Measurements from ENCODE around the gene PYGB. TPM values are rescaled to one million over a fixed set of nuclear protein-coding genes. Genes with fewer than 3 reads are reported as not detected.
A peak's percentile ranks its signal among the peaks of the same experiment; 100 is the strongest.

PYGB gene
- polyA plus RNA-seq (ENCODE audit: insufficient read length in 3 of 3), result 10 to 100 TPM; 41.7 to 43.9 (median 43.5) TPM

GRCh38 chr20:25247956-25248785, at the start of gene PYGB:
Gene PYGB (plus strand): TSS chr20:25248085. CDS start chr20:25248179, 94 bp downstream.
- peak in 2 of 3 donors; percentile 57 for DNase-seq (ENCODE audit: low read depth in 3 of 3, low spot score in 2 of 3)

GRCh38 chr20:25198663-25199383, 49.1 kb upstream of the PYGB start:
- DNase-seq (ENCODE audit: low read depth in 3 of 3, low spot score in 2 of 3), result no peak

GRCh38 chr20:25199473-25200260, 48.2 kb upstream of the PYGB start:
- no peak for DNase-seq (ENCODE audit: low read depth in 3 of 3, low spot score in 2 of 3)

- DNase-seq (ENCODE audit: low read depth in 3 of 3, low spot score in 2 of 3), result no peak
Measured at GRCh38 chr20:25203089-25203488, 44.8 kb upstream of the PYGB start.

GRCh38 chr20:25203871-25204320, 44.0 kb upstream of the PYGB start:
- no peak for DNase-seq (ENCODE audit: low read depth in 3 of 3, low spot score in 2 of 3)

- DNase-seq (ENCODE audit: low read depth in 3 of 3, low spot score in 2 of 3), result no peak
Measured at GRCh38 chr20:25204550-25205276, 43.2 kb upstream of the PYGB start.

GRCh38 chr20:25205277-25206062, 42.4 kb upstream of the PYGB start:
- no peak for DNase-seq (ENCODE audit: low read depth in 3 of 3, low spot score in 2 of 3)

GRCh38 chr20:25206063-25206403, 41.9 kb upstream of the PYGB start:
- no peak for DNase-seq (ENCODE audit: low read depth in 3 of 3, low spot score in 2 of 3)

GRCh38 chr20:25206548-25206947, 41.3 kb upstream of the PYGB start:
- no peak for DNase-seq (ENCODE audit: low read depth in 3 of 3, low spot score in 2 of 3)

- no peak for DNase-seq (ENCODE audit: low read depth in 3 of 3, low spot score in 2 of 3)
Measured at GRCh38 chr20:25207149-25207959, 40.5 kb upstream of the PYGB start.

GRCh38 chr20:25207960-25208534, 39.8 kb upstream of the PYGB start:
- DNase-seq (ENCODE audit: low read depth in 3 of 3, low spot score in 2 of 3), result no peak

GRCh38 chr20:25209400-25209799, 38.5 kb upstream of the PYGB start:
- DNase-seq (ENCODE audit: low read depth in 3 of 3, low spot score in 2 of 3), result no peak

GRCh38 chr20:25209911-25210310, 38.0 kb upstream of the PYGB start:
- no peak for DNase-seq (ENCODE audit: low read depth in 3 of 3, low spot score in 2 of 3)

- DNase-seq (ENCODE audit: low read depth in 3 of 3, low spot score in 2 of 3), result no peak
Measured at GRCh38 chr20:25211273-25211672, 36.6 kb upstream of the PYGB start.

GRCh38 chr20:25212242-25212641, 35.6 kb upstream of the PYGB start:
- no peak for DNase-seq (ENCODE audit: low read depth in 3 of 3, low spot score in 2 of 3)

- DNase-seq (ENCODE audit: low read depth in 3 of 3, low spot score in 2 of 3), result no peak
Measured at GRCh38 chr20:25213566-25214425, 34.1 kb upstream of the PYGB start.

- DNase-seq (ENCODE audit: low read depth in 3 of 3, low spot score in 2 of 3), result no peak
Measured at GRCh38 chr20:25214426-25214790, 33.5 kb upstream of the PYGB start.

GRCh38 chr20:25214819-25215218, 33.1 kb upstream of the PYGB start:
- no peak for DNase-seq (ENCODE audit: low read depth in 3 of 3, low spot score in 2 of 3)

Data from right renal cortex interstitium (tissue), 3 donors.